IPS-18c (cell line): ENCODE measurements around the gene SCGB1A1.
"Not testable (repeated sequence)": the region's sequence is repeated elsewhere in the genome, so short reads cannot be mapped to it uniquely, and the experiment has no call there.

Experiments used
- H3K4me3 ChIP-seq: 2 replicates; pipeline ENCODE4 v1.7.0; 2013; ENCODE audit warnings: low read depth, mild to moderate bottlenecking, low read length, moderate library complexity; ENCODE audit not compliant: insufficient read depth
- H3K9me3 ChIP-seq: one replicate; pipeline ENCODE4 v1.6.1; 2013; ENCODE audit warnings: mild to moderate bottlenecking, low read length, moderate library complexity; ENCODE audit not compliant: control insufficient read depth, insufficient read depth

Gene SCGB1A1, protein sequence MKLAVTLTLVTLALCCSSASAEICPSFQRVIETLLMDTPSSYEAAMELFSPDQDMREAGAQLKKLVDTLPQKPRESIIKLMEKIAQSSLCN

GRCh38 chr11:62418733-62419132, at the start of gene SCGB1A1:
SCGB1A1 (plus strand) TSS chr11:62419033; CDS start chr11:62419096, 63 bp downstream.
- Histone ChIP-seq H3K4me3 (no peak within 1 kb of the TSS), H3K9me3 (no peaks in the 10 kb centered on the region)

- no peak overlapping the region for H3K4me3 ChIP-seq
- no peaks in the 10 kb centered on the region for H3K9me3 ChIP-seq
Observed at GRCh38 chr11:62370743-62371440, 47.9 kb upstream of the SCGB1A1 start.

GRCh38 chr11:62372871-62373270, 46.0 kb upstream of the SCGB1A1 start:
- Histone ChIP-seq H3K4me3 (no peak overlapping the region), H3K9me3 (no peaks in the 10 kb centered on the region)

DNA sequence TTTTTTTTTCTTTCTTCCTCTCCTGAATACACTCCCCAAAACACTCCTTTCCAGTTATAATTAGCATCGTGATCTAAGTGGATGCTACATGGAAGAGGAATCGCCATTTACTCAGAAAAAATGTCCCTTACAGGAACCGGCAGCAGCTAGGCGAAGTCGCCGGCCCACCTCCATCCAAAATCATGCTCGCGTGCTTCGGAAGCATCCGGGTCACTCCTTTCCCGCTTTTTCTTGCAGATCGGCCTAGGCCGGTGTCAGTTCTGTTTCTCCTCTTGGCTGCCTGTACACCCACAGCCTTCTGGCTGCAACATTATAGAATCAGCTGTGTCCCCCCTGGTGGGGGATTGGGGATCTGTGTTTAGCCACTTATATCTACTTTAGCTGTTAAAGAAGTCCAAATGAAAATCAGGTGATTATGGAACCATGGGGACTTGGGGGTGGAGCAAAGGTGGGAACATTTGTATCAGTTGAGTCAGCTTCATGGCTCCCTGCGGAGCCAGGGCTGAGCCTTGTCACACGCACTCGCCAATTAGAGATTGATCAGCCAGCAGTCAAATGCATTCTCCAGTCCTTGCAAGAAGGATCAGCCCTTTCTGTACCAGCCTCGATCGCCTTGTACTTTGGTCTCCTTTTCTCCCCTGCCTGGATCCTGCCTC, 45.2 kb upstream of the SCGB1A1 start:
- H3K9me3 ChIP-seq: no peaks in the 10 kb centered on the region
- H3K4me3 ChIP-seq: no peak overlapping the region

- Histone ChIP-seq H3K4me3 (no peak overlapping the region), H3K9me3 (no peaks in the 10 kb centered on the region)
Observed at GRCh38 chr11:62374801-62375200, 44.0 kb upstream of the SCGB1A1 start.

- H3K4me3 ChIP-seq, H3K9me3 ChIP-seq: not testable (repeated sequence)
Observed at GRCh38 chr11:62378459-62379063, 40.3 kb upstream of the SCGB1A1 start.

- H3K4me3 ChIP-seq, H3K9me3 ChIP-seq: not testable (repeated sequence)
Observed at GRCh38 chr11:62379586-62379985, 39.2 kb upstream of the SCGB1A1 start.

DNA sequence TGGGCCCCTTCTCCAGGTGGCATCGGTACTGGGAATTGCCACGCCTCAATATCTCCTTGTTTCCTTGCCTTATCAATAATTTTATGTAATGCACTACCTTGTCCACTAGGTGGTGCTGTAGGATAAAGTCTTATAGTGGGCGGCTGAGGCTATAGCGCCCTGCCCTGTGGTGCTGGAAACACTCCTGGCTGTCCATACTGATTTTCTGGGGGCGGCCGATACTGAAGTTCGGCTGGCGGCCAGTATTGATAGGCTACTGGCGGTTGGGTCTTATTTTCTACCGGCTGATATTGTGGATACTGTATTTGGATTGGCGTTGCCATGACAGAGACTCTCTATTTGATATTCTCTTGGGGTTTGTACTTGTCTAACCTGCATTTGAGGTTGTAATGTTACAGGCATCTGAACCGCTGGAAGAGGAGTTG, 38.0 kb upstream of the SCGB1A1 start:
- not testable (repeated sequence) for H3K9me3 ChIP-seq, H3K4me3 ChIP-seq

DNA sequence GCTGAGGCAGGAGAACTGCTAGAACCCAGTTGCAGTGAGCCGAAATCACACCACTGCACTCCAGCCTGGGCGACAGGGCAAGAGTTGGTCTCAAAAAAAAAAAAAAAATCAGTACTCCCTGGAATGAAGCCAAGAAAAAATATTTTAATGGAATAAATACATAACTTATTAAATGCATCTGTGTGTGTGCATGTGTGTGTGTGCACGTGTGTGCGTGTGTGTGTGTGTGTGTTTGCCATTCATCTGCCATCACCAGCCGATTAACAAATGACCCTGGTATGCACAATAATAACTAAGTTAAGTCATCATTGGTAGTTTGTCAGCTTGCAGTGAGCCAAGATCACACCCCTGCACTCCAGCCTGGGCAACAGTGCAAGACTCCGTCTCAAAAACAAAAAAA, 35.0 kb upstream of the SCGB1A1 start:
- H3K4me3 ChIP-seq: no peak overlapping the region
- H3K9me3 ChIP-seq: no peaks in the 10 kb centered on the region

DNA sequence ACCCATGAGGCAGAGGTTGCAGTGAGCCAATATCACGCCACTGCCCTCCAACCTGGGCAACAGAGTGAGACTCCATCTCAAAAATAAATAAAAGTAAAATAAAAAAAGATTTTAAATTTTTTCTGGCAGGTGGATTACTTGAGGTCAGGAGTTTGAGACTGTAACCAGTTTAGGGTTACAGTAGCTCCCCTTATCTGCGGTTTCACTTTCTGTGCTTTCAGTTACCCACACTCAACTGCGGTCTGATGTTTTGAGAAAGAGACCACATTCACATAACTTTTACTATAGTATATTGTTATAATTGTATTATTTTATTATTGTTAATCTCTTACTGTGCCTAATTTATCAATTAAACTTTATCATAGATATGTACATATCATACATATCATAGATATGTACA, 32.8 kb upstream of the SCGB1A1 start:
- H3K4me3 ChIP-seq, H3K9me3 ChIP-seq: not testable (repeated sequence)

- Histone ChIP-seq H3K4me3 (no peak overlapping the region), H3K9me3 (no peaks in the 10 kb centered on the region)
Observed at GRCh38 chr11:62387381-62387780, 31.5 kb upstream of the SCGB1A1 start.

DNA sequence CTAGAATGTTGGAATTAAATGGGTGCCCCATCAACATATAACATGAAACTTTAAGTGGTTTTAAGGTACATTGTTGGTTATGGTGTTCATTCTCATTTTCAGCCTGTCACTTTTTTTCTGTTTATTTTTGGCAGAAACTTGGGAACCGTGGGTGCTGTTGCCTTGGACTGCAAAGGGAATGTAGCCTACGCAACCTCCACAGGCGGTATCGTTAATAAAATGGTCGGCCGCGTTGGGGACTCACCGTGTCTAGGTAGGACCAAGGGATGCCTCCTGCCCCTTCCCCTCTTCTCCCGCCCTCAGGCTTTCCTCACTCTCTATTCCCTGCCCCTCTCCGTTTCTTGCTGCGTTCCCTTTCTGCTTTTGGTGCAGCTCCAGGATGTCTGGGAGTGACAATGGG, 29.8 kb upstream of the SCGB1A1 start:
- H3K9me3 ChIP-seq: no peaks in the 10 kb centered on the region
- no peak overlapping the region for H3K4me3 ChIP-seq

DNA sequence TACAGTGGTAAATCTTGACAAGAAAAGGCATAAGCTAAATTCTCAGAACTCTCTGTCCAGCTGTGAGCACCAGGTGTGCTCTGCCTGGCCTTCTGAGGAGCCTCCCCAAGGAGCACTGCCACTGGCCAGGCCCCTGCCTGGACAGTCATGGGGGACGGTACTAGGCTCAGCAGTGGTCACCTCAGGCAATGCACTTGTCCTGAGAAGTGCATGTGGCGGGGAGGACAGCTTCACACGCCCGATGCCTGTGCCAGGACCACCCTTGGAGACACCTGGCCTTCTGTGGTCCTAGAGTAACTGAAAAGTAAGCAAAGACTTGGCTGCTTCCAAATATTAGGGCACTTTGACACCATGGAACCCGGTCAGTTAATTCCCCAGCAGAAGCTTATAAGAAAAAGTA, 28.6 kb upstream of the SCGB1A1 start:
- no peaks in the 10 kb centered on the region for H3K9me3 ChIP-seq

DNA sequence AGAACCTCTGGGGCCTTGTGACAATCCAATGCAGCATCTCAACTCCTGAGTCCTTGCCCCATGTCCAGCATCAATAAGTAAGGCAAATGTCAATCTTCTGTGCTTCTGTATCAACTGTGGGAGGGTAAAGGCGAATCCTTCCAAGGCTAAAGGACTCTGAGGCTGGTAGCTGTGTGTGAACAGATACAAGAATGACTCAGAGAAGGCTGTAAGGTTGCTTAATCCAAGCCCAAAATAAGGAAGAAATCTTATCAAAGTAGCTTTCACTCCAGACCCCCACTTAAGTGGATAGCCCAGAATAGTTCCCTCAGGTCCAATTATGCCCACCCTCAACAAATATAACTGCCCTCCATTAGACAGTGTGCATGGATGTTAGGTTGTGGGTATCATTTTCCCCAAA, 28.1 kb upstream of the SCGB1A1 start:
- no peaks in the 10 kb centered on the region for H3K9me3 ChIP-seq
- no peak overlapping the region for H3K4me3 ChIP-seq

More for the DNA sequence above, 28.6 kb upstream of the SCGB1A1 start:
- H3K4me3 ChIP-seq: no peak overlapping the region

GRCh38 chr11:62391642-62392425, 27.0 kb upstream of the SCGB1A1 start:
- H3K9me3 ChIP-seq: no peaks in the 10 kb centered on the region
- H3K4me3 ChIP-seq: no peak overlapping the region

DNA sequence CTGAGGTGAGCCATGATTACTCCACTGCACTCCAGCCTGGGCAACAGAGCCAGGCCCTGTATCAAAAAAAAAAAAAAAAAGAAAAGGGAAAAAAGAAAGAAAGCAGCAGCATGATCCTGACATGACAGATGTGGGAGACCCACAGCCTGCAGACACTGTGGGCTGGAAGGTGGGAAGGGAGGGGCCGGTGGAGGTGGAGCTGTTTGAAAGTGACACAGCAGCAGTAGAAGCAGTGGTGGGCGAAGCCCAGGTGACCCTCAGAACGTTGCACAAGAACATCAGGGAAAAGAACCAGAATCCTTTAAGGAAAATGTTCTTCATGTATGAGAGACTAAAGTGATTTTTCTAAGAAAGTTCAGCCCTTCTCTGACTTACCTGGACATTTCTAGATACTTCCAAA, 26.3 kb upstream of the SCGB1A1 start:
- no peaks in the 10 kb centered on the region for H3K9me3 ChIP-seq
- no peak overlapping the region for H3K4me3 ChIP-seq

DNA sequence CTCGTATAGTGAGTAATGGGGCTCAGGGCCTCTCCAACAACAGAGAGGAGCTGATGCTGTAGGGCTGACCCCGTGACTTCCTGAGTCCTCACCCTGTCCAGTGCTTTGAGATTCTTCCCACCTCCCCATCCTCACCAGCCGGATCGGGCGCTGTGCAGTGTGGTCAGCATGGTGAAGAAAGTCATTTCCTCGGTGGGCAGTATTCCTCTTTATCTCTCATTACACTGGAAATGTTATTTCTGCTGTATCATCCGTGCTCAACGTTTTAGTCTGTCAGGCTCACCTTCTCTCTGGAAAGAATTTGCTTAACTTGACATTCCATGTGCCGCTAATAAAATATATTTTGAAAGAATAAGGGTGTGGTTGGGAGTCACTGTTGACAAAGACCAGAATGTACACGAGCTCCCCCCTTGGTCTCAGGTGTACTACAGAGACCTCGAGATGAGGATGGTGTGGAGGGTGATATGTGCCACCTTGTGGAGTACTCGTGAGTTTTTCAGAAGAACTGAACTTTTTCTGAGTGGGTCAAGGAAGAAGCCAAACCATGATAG, 25.7 kb upstream of the SCGB1A1 start:
- no peak overlapping the region for H3K4me3 ChIP-seq
- H3K9me3 ChIP-seq: no peaks in the 10 kb centered on the region
